Measurements from ENCODE around the gene LSAMP.

The LSAMP gene

DNA sequence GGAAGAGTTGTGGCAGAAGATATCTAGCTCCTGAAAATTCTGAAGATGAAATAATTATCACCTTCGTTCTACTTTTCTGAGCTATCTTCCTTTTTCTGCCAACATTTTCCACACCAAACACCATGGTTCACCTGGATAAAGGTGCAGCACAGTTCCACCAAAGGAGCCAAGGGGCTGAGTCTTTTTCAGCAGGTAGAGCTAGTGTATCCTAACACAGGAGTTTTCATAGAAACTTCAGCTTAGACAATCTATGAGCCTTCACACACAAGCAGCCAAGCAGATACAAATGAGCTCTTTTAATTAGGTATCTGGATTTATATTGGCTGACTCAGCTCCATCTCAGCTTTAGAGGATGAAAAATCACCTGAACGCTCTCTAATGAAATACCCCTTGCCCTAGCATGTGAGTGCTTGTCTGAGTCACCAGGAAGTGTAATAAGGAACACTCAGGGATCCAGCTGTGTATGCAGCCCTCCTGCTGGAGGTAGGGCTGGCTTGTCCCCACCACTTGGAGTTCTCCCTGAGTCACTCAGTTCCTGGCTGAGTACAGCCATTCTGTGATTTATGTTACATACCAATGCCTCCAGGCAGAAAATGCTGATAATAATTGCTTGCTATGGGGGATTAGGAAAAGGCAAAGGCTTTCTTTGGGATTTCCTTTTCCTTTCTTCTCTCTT is 385.7 kb downstream of the LSAMP start (continued):
- no peak for TF ChIP-seq ZNF311 (tag by site-specific recombination; IDR thresholded peaks at IDR 0.05; ENCODE audit: borderline replicate concordance)
- no peak for TF ChIP-seq ZNF140 (tag by site-specific recombination; IDR thresholded peaks at IDR 0.05)
- TF ChIP-seq ZNF747 (tag by site-specific recombination; IDR thresholded peaks at IDR 0.05), result no peak
- TF ChIP-seq, protein P1, sequence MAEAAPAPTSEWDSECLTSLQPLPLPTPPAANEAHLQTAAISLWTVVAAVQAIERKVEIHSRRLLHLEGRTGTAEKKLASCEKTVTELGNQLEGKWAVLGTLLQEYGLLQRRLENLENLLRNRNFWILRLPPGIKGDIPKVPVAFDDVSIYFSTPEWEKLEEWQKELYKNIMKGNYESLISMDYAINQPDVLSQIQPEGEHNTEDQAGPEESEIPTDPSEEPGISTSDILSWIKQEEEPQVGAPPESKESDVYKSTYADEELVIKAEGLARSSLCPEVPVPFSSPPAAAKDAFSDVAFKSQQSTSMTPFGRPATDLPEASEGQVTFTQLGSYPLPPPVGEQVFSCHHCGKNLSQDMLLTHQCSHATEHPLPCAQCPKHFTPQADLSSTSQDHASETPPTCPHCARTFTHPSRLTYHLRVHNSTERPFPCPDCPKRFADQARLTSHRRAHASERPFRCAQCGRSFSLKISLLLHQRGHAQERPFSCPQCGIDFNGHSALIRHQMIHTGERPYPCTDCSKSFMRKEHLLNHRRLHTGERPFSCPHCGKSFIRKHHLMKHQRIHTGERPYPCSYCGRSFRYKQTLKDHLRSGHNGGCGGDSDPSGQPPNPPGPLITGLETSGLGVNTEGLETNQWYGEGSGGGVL (tag by site-specific recombination; IDR thresholded peaks at IDR 0.05), result no peak
- no peak for TF ChIP-seq ZNF654 (tag by site-specific recombination; IDR thresholded peaks at IDR 0.05; ENCODE audit: low read depth)
- TF ChIP-seq ZFP69B (tag by site-specific recombination; IDR thresholded peaks at IDR 0.05), result no peak
- TF ChIP-seq ZNF48 (tag by site-specific recombination; IDR thresholded peaks at IDR 0.05), result no peak
- TF ChIP-seq, protein P2, sequence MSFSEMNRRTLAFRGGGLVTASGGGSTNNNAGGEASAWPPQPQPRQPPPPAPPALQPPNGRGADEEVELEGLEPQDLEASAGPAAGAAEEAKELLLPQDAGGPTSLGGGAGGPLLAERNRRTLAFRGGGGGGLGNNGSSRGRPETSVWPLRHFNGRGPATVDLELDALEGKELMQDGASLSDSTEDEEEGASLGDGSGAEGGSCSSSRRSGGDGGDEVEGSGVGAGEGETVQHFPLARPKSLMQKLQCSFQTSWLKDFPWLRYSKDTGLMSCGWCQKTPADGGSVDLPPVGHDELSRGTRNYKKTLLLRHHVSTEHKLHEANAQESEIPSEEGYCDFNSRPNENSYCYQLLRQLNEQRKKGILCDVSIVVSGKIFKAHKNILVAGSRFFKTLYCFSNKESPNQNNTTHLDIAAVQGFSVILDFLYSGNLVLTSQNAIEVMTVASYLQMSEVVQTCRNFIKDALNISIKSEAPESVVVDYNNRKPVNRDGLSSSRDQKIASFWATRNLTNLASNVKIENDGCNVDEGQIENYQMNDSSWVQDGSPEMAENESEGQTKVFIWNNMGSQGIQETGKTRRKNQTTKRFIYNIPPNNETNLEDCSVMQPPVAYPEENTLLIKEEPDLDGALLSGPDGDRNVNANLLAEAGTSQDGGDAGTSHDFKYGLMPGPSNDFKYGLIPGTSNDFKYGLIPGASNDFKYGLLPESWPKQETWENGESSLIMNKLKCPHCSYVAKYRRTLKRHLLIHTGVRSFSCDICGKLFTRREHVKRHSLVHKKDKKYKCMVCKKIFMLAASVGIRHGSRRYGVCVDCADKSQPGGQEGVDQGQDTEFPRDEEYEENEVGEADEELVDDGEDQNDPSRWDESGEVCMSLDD (tag by site-specific recombination; IDR thresholded peaks at IDR 0.05), result no peak
- TF ChIP-seq GLIS2 (tag by site-specific recombination; IDR thresholded peaks at IDR 0.05), result peak; percentile 66
- TF ChIP-seq, protein P3, sequence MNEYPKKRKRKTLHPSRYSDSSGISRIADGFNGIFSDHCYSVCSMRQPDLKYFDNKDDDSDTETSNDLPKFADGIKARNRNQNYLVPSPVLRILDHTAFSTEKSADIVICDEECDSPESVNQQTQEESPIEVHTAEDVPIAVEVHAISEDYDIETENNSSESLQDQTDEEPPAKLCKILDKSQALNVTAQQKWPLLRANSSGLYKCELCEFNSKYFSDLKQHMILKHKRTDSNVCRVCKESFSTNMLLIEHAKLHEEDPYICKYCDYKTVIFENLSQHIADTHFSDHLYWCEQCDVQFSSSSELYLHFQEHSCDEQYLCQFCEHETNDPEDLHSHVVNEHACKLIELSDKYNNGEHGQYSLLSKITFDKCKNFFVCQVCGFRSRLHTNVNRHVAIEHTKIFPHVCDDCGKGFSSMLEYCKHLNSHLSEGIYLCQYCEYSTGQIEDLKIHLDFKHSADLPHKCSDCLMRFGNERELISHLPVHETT (tag by site-specific recombination; IDR thresholded peaks at IDR 0.05), result no peak
- TF ChIP-seq ZNF513 (tag by site-specific recombination; IDR thresholded peaks at IDR 0.05), result no peak
- TF ChIP-seq ZNF658 (tag by site-specific recombination; IDR thresholded peaks at IDR 0.05), result no peak
- TF ChIP-seq, protein P4, sequence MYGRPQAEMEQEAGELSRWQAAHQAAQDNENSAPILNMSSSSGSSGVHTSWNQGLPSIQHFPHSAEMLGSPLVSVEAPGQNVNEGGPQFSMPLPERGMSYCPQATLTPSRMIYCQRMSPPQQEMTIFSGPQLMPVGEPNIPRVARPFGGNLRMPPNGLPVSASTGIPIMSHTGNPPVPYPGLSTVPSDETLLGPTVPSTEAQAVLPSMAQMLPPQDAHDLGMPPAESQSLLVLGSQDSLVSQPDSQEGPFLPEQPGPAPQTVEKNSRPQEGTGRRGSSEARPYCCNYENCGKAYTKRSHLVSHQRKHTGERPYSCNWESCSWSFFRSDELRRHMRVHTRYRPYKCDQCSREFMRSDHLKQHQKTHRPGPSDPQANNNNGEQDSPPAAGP (tag by site-specific recombination; IDR thresholded peaks at IDR 0.05), result no peak
- no peak for TF ChIP-seq ZBTB8A (tag by site-specific recombination; IDR thresholded peaks at IDR 0.05)
- no peak for TF ChIP-seq GLI2 (tag by site-specific recombination; IDR thresholded peaks at IDR 0.05; ENCODE audit: borderline replicate concordance, low read depth)
- TF ChIP-seq, protein P5, sequence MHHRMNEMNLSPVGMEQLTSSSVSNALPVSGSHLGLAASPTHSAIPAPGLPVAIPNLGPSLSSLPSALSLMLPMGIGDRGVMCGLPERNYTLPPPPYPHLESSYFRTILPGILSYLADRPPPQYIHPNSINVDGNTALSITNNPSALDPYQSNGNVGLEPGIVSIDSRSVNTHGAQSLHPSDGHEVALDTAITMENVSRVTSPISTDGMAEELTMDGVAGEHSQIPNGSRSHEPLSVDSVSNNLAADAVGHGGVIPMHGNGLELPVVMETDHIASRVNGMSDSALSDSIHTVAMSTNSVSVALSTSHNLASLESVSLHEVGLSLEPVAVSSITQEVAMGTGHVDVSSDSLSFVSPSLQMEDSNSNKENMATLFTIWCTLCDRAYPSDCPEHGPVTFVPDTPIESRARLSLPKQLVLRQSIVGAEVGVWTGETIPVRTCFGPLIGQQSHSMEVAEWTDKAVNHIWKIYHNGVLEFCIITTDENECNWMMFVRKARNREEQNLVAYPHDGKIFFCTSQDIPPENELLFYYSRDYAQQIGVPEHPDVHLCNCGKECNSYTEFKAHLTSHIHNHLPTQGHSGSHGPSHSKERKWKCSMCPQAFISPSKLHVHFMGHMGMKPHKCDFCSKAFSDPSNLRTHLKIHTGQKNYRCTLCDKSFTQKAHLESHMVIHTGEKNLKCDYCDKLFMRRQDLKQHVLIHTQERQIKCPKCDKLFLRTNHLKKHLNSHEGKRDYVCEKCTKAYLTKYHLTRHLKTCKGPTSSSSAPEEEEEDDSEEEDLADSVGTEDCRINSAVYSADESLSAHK (tag by site-specific recombination; IDR thresholded peaks at IDR 0.05), result no peak
- TF ChIP-seq ZNF426 (tag by site-specific recombination; IDR thresholded peaks at IDR 0.05), result no peak
- TF ChIP-seq, protein P6, sequence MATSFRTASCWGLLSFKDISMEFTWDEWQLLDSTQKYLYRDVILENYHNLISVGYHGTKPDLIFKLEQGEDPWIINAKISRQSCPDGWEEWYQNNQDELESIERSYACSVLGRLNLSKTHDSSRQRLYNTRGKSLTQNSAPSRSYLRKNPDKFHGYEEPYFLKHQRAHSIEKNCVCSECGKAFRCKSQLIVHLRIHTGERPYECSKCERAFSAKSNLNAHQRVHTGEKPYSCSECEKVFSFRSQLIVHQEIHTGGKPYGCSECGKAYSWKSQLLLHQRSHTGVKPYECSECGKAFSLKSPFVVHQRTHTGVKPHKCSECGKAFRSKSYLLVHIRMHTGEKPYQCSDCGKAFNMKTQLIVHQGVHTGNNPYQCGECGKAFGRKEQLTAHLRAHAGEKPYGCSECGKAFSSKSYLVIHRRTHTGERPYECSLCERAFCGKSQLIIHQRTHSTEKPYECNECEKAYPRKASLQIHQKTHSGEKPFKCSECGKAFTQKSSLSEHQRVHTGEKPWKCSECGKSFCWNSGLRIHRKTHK (tag by site-specific recombination; IDR thresholded peaks at IDR 0.05), result no peak
- peak; percentile 45 for TF ChIP-seq SP2 (tag by site-specific recombination; IDR thresholded peaks at IDR 0.05)
- TF ChIP-seq ZNF416 (tag by site-specific recombination; IDR thresholded peaks at IDR 0.05), result no peak
- TF ChIP-seq ZNF585B (tag by site-specific recombination; IDR thresholded peaks at IDR 0.05), result no peak
- TF ChIP-seq GLIS1 (tag by site-specific recombination; IDR thresholded peaks at IDR 0.05), result peak; percentile 83
- TF ChIP-seq YY2 (tag by site-specific recombination; IDR thresholded peaks at IDR 0.05), result no peak
- no peak for TF ChIP-seq MYNN (tag by site-specific recombination; IDR thresholded peaks at IDR 0.05; ENCODE audit: borderline replicate concordance)
- no peak for TF ChIP-seq ZNF510 (tag by site-specific recombination; IDR thresholded peaks at IDR 0.05; ENCODE audit: insufficient replicate concordance)
- TF ChIP-seq ZNF341 (tag by site-specific recombination; IDR thresholded peaks at IDR 0.05; ENCODE audit: low read depth), result no peak
- no peak for TF ChIP-seq ZNF624 (tag by site-specific recombination; IDR thresholded peaks at IDR 0.05)
- TF ChIP-seq ZSCAN30 (tag by site-specific recombination; IDR thresholded peaks at IDR 0.05), result 0 out of 2 replicates have a peak, but pooled peaks have one; percentile 26
